Middle frontal gyrus (tissue), 1 donor: ENCODE measurements around the gene RAB11FIP4.

ENCODE experiments used
- DNase-seq: peaks from one replicate; pipeline ENCODE4 v3.0.0-alpha.2; 2015; ENCODE audit warnings: low spot score; ENCODE audit errors: extremely low spot score

RAB11FIP4 gene

DNA sequence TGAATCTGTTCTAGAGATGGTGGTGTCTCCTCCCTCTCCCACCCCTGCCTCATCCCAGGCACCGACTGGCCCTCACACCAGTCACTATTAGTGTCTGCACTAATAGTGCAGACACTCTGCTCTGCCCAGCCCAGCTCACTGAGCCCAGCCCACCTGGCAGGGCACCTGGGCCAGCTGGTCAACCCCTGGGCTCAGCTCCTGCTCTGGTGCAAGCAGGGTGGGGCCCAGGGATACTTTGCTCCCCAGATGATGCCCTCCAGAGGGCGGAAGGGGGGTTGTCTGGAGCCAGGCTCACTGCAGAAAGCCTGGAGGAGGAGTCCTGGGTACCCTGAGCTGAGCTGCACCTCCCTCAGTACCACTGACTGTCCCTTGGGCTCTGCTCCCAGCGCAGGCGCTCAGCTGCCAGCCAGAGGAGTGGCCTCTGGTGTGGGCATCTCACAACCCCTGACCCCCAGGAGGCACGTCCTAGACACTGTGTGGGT, 14.5 kb downstream of the RAB11FIP4 start:
- DNase-seq: no peak

DNA sequence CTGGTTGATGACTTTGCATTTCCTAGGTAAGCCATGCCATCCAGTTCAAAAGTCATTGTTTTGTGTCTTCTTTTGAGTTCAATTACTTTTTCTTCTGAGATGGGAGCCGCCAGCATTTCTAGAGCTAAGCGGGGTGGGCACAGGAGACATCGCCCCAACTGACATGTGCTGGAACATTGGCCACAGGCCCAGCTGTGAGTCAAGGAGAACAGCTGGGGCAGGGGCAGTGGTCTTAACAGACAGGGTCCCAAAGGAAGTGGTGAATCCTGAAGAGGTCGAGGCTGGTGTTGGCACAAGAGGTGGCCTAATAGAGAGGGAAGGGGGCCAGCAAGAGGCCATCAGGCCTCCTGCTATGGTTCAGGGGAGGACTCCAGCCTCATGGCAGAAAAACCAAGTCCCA, 17.1 kb downstream of the RAB11FIP4 start:
- no peak for DNase-seq

DNA sequence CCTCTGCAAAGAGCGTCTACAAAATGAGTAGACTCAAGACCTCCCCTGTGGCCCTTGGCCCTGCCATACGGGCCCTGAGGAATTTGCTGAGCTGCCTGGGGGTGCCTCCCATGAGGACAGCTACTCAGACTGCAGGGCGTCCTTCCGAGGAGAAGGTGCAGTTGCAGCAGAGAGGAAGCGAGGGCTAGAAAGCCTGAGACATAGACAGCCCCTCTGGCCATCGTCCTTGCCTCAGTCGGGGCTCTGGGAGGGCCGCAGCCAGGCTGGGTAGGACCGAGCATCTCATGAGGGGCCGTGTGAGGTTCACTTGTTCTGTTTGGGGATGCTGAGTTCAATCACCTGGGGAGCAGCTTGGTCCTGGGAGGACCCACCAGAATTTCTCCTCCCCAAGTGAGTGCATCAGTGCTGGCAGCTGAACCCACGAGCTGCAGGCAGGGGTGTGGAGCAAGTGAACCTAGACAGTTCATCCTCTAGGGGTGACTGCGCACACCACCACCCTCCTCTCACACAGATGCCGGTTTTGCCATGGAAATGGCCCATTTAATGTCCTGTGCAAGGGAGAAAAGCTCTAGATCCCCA, 20.3 kb downstream of the RAB11FIP4 start:
- no peak for DNase-seq

DNA sequence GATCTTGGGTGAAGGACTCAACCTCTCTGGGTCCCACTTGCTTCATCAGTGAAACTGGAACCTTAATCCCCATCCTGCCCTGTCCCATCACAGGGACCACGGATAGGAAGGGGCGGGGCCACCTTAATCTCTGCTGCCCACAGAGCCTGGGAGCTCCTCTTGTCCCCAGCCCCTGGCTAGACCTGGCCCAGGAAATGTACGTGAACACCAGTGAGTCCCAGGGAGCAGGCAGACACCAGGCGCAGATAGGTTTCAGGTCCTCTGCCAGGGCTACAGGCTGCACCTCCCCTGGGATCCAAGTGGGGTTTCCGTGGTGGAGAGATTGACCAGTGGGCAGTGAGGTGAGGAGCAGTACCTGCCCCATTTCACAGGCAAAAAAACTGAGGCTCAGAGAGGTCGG, 21.0 kb downstream of the RAB11FIP4 start:
- no peak for DNase-seq

DNA sequence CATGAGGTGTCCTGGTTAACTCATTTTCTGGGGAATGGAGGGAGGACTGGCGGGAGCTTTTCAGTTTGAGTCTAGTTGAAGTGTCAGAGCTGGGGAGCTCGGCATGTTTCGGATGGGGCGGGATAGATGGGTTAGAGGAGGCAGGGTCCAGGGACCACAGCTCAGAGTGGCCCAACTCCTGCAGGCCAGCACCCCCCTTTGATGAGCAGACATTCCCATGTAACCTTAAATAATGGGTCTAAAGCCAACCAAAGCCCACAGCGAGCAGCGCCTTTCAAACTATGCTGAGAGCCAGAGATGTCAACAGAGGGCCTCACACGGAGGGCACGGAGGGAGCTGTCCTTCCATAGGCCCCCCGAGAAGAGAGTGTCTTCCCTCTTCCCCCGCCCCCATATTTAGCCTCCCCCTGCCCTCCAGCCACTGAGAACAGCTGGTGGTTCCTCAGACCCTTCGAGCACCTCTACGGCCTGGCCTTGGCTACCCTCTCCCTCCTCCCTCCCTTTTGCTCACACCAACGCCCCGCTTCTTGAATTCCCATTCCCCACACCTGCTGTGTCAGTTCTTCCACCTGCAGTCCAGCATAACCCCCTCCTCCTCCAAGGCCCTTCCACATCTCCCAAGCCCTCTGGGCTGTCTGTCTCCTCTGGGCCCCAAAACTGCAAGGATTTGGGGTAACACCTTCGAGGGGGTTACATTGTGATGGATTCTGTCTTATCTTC, 21.8 kb downstream of the RAB11FIP4 start:
- DNase-seq: no peak

DNA sequence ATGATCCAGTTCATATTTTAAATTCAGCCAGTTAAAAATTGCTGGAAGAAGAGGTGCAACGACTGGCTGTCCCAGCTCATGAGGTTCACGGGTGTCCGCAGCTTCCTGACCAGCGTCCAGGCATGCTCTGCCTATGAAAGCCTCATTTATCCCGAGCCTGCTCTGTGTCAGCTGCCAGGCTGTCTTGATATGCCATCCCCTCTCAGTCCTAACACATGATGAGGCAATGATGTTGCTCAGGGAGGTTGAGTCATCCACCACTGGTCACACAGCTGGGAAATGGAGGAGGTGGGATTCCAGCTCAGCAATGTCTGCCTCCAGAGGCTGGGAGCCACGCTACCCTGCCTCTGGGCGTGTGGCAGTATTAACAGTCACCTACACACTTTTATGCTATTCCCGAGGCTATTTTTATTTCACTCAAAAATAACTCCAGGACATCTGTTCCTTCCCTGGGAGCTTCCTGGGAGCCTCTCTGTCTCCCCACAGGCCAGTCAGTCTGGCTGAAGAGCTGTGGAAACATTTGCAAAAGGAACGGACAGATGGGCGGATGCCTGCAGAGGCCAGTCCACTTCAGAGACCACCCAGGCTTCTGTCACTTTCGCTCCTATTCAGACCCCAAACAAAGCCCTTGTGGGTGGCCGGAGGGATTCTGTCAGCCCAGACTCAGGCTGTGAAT, 22.5 kb downstream of the RAB11FIP4 start:
- DNase-seq: peak; percentile 79

DNA sequence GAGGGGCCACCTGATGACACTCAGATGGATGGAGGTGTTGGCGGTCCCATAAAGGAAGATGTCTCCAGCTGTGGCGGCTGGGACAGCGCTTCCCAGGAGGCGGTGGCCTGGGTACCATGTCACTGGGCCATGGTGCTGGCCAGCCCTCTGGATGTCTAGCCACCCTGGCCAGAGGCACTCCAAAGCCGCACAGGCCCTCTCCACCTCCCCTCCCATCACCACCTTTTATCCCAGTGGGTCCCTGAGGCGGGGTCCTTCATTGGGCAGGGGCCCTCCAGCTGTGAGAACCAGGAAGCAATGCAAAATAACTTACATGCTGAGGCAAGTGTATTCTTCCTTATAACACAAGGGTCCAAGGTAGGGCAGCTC, 23.1 kb downstream of the RAB11FIP4 start:
- no peak for DNase-seq

DNA sequence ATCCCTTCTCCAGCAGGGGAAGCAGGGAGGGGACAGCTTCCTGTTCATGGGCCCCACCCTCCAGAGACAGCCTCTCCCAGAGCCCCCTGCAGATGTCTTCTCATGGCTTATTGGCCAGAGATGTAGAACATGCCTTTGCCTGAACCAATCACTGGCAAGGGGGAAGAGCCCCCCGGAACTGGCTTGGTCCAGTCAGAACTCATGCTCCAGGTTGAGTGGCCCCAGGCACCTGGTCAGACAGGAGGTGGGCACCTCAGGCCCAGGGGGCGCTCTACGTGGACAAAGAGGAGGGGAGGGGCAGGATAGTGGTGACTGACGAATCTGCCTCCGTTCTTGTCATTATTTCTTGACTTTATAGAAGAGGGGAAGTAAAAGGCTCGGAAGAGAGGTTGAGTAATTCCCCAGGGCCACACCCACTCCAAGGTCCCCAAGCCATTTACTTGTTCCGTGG, 23.6 kb downstream of the RAB11FIP4 start:
- DNase-seq: no peak

DNA sequence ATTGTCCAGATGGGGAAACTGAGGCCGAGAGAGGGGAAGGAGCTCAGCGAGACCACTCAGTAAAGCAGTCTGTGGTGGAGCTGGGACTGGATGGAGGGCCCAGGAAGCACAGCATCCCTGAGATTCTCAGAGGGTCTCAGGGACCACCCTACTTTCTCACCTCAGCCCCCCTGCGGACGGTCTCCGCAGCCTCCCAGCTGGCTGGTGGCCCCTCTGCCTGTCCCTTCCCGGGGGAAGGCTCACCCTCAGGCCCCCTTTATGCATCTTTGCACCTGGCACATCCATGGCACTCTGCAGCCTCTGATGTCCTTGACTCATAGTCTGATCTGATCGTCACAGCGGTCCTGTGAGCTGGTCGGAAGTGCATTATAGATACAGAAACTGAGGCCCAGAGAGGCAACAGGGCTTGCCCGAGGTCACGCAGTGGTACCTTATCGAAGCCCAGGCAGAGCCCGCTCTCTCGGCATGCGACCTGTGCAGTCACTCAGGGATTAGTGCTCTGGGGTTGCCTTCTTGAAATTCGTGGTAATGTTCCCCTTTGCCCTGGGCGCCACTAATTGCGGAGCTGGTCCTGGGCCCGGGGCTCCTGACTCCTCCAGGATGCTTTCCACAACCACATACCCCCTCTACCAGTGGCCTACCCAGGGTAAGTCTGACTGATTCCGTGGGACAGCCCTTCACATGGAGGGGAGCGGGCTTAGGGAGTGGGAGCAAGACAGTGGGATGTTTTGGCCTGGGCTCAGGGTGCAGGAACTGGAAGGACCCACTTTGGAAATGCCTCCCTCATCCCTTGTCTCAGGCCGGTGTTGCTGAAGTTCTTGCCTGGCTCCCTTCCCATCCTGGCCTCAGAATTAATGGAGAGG, 24.4 kb downstream of the RAB11FIP4 start:
- no peak for DNase-seq

DNA sequence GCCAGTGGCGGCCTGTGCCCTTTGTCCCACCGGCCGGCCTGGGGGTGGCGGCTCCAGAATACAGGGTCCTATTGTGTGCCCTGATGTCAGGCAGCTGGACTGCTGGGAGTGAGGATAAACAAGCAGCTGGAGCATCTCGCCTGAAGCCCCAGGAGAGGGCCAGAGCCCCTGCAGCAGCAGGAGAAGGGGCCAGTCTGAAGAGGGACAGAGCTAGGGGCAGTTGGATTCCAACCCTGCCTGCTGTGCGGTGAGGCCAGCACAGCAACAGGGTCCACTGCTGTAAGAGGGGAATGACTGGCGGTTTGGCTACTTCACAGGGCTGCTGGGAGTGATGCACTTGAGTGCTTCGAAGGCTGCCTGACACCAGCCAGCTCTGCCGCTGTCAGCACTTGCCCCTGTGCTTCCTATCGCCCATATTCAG, 25.0 kb downstream of the RAB11FIP4 start:
- DNase-seq: peak; percentile 60

DNA sequence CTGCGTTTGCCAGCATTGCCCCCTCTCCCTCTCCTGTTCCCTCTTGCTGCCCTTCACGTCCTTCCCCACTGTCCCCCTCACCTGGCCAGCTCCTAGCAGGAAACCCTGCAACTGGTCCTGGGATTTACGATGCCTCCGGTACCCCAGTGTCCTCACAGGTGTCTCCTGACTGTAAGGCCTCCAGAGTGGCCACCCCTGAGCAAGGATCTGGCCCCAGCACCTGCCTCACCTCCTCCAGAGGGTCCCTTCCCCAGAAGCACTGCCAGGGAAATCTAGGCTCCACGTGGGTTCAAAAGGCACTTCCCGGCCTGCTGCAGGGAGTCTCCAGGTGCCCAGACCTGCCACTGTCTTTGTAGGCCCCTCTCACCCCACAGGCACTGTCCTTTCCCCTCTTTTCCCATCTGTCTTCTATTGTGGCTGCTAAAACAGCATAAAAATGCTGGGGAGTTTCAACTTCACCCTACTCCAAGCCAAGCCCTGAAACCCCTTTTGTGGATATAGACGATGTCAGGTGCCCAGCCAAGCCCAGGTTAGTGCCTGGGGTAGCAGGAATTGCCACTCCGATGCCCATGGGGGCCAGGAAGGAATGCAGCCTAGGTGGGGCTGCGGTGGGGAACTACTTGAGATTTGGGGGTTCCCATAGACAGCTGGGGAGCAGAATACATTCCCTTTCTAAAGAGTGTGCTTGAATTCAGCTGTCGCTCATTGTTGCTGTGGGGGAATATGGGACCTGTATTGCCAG, 25.7 kb downstream of the RAB11FIP4 start:
- no peak for DNase-seq

DNA sequence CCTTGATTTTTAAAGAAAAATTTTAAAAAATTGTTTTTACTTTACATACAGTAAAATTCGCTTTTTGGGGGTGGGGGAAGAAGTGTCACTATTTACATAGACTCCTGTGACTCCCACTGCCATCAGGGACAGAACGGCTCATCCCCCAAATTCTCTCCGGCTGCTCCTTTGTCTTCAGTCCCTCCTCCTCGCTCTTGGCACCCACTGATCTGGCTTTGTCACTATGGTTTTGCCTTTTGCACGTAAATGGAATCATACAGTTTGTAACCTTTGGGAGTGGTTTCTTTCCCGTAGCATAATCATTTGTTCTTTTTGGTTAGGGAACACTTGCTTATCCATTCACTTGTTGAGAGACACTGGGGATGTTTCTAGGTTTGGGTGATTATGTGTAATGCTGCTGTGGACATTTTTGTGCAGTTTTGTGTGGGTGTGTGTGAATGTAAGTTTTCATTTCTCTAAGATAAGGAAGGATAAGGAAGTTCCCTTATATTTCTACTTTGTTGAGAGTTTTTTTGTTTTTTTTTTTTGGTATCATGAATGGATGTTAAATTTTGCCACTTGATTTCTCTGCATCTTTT, 27.4 kb downstream of the RAB11FIP4 start:
- DNase-seq: no peak

DNA sequence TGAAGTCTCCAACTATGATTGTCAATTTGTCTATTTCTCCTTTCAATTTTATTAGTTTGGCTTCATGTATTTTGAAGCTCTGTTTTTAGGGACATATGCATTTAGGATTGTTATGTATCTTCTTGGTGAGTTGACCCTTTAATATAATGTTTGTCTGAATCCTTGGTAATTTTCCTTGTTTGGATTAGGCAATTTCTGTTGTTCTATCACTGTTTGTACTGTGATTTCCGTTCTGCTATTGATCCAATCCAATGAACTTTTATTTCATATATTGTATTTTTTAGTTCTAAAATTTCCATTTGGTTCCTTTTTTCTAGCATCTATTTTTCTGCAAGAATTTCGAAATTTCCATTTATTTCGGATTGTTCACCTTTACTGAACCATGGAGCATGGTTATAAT, 31.0 kb downstream of the RAB11FIP4 start:
- no peak for DNase-seq

DNA sequence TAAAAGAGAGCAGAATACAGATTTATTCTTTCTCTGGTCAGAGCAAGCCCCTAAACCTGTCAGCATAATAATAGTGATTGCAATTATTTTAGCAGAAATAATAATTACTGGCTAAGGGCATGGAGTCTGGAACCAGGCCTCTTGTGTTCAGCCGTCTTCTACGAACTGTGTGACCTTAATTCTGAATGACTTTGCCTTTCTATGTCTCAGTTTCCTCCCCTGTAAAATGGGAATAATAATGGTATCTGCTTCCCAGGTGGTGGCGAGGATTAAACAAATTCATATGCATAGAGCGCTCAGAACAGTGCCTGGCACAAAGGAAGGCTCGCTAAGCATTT, 33.4 kb downstream of the RAB11FIP4 start:
- DNase-seq: no peak

DNA sequence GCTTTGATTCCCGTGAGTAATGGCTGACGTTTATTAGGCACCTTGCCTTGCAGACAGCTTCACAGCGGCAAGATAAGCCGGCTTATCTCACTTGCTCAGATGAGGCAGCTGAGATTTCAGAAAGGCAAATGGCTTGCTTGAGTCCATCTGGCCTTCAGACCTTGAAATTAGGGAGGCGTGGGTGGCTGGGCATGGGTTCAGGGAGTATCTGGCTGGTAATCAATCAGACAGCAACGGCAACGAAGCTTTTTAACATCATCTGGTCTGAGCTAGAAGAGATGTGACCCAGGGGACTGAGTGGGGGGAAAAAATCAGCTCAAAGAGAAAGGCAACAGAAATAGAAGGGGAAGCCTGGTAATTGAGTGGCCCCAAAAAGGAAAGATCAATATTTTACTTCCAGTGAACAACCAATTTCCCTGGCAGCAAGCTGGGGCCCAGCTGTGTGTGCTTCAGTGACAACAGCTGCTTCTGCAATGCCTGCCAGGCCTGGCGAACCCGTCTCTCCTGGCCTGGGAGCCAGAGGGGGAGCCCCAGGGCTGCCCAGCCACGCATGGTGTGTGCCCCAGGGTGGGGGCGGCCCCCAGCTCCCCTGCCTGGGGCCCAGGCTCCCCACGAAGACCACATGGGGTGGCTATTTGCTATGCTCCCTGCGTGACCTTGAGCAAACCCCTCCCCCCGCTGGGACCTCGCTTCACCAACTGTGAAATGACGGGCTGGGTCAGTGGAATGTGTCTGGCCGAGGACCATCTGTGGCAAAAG, 34.0 kb downstream of the RAB11FIP4 start:
- DNase-seq: no peak

DNA sequence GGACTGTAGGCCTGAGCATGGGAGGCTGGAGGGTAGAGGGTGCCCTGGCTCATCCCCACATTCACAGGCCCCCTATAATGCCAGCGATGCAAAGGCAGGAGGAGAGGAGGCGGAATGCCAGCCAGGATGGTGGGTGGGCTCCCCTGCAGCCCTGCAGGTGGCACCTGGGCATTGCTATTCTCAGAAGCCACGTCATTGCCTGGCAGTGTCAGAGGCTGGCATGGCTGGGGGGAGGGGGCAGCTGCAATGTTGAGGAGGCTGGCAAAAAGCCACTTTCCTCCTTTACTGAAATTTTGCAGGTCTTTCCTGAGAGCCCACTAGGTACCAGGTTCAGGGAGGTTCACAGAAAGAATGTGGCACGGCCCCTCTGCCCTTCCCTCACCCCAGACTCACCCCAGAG, 36.2 kb downstream of the RAB11FIP4 start:
- DNase-seq: no peak

DNA sequence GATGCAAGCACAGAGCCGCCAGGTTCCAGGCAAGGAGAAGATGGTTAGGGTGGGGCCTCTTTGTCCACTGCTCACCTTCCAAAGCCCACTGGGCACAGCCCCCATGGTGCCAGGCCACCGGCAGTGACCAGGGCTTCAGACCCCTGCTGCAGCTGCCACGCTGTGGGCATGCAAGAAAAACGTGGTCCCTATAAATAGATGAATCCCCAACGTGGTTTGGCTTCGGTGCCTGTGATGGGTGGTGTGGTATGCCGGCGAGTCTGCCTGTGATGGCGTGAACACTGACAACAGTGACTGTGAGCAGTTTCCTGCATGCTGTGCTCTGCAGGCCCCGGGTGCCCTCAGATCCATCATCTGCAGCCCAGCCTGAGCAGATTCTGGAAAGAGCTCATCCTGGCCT, 36.6 kb downstream of the RAB11FIP4 start:
- DNase-seq: no peak

DNA sequence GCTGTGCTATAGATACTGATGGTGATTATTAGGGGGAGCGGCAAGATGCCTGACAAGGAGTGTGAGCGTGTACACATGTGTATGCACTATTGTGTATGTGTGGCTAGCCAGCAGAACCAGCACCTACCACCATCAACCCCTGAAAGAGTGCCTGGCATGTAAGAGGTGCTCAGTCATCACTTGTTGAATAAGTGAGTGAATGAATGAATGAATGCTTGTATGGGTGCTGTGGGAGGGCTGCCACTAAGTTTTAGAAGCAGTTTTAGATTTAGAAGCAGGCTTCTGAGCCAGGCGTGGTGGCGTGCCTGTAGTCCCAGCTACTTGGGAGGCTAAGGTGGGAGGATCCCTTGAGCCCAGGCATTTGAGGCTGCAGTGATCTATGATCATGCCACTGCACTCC, 37.0 kb downstream of the RAB11FIP4 start:
- DNase-seq: no peak

DNA sequence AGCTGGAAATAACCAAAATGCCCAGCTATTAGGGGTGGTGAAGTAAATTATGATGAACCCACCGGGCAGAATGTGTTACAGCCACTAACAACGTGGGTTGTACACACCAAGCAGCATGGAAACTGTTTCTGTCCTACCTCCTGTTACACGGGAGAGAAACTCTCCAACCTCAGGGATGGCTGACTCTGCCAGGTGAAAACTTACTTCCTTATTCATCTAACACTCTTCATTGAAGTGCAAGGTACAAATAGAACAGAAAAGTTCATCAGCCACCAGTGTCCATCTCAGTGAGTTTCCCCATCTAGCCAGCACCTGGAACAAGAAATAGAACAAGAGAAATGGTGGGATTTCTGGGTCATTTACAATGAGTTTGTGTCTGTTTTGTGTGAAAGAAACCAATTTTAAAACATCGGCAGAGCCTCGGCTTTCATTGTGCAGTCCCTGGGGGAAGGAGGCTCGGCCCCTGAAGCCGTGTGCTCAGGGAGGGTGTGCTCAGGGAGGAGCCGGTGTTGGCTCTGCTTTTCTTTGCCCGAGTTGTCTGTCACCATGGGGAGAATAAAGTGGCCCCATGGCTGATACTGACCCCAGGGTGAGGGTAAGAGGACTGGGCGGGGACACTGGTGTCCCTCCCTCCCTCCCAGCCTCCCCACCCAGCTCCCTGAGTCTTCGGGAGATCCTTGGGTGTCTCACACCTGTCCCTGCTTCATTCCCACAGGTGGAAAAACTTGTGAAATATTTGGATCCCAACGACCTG, 39.8 kb downstream of the RAB11FIP4 start:
- DNase-seq: no peak
